ENCODE results near the gene MYF5.

GRCh38 chr12:80716696-80717469 lies at the start of gene MYF5:
- TF ChIP-seq, protein P1, sequence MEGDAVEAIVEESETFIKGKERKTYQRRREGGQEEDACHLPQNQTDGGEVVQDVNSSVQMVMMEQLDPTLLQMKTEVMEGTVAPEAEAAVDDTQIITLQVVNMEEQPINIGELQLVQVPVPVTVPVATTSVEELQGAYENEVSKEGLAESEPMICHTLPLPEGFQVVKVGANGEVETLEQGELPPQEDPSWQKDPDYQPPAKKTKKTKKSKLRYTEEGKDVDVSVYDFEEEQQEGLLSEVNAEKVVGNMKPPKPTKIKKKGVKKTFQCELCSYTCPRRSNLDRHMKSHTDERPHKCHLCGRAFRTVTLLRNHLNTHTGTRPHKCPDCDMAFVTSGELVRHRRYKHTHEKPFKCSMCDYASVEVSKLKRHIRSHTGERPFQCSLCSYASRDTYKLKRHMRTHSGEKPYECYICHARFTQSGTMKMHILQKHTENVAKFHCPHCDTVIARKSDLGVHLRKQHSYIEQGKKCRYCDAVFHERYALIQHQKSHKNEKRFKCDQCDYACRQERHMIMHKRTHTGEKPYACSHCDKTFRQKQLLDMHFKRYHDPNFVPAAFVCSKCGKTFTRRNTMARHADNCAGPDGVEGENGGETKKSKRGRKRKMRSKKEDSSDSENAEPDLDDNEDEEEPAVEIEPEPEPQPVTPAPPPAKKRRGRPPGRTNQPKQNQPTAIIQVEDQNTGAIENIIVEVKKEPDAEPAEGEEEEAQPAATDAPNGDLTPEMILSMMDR (IDR thresholded peaks at IDR 0.05) = no peak
- no peak for TF ChIP-seq POLR2A (IDR thresholded peaks at IDR 0.05)

Measured in esophagus squamous epithelium (tissue), 4 donors.